Activated CD4-positive, alpha-beta T cell treated with anti-CD3 and anti-CD28 coated beads, Interleukin-2, Interleukin-6, amounts not matched to agents 100 ng/mL and 50 ng/mL, durations not matched to agents 16 hours and 8 hours (primary cell): ENCODE measurements around the gene SPANXN3.
"Not testable (repeated sequence)": the region's sequence is repeated elsewhere in the genome, so short reads cannot be mapped to it uniquely, and the experiment has no call there.

Source experiments
- DNase-seq: peaks from one replicate; pipeline ENCODE4 v3.0.0-alpha.2; 2020

SPANXN3 gene, protein sequence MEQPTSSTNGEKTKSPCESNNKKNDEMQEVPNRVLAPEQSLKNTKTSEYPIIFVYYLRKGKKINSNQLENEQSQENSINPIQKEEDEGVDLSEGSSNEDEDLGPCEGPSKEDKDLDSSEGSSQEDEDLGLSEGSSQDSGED

DNA sequence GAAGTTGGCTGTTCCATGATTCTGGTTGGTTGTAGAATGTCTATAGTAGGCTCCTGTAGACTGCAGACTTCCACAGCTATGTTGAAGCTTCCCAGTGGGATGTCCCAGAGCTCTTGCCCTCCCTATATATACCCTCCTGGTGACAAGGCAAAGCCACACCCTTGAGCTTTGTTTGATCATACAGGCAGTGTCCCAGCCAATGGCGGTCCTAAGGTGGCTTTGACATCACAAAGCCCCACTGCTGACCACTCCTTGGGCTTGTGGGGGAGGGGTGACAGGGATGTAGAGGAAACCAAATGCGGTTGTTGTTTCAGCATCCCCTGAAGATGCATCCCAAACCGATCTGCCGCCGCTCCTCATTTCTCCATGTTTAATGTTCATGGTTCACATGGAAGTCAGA lies at the start of gene SPANXN3:
Gene SPANXN3 (minus strand): TSS at position 101 of the 400 bp plus-strand sequence. CDS start 84 bp downstream, at position 17.
- not testable (repeated sequence) for DNase-seq

DNA sequence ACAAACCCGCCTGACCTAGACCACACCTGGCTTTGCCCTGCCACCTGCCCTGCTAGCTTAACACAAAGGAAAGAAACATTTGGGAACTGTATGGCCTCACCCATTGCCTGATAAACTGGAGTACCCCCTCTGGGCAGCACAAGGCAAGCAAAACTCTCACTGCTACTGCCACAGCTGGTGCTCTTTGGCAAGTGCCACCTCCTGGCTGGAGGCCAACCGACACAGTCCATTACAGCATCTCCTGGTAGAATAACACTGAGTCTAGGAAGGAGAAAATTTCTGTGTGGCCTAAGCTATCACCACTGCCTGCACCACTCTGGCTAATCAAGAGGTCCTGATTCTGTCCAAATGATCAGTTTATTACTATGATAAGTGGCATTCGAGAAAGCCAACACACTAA lies 18.9 kb upstream of the SPANXN3 start:
- DNase-seq, result no peak

DNA sequence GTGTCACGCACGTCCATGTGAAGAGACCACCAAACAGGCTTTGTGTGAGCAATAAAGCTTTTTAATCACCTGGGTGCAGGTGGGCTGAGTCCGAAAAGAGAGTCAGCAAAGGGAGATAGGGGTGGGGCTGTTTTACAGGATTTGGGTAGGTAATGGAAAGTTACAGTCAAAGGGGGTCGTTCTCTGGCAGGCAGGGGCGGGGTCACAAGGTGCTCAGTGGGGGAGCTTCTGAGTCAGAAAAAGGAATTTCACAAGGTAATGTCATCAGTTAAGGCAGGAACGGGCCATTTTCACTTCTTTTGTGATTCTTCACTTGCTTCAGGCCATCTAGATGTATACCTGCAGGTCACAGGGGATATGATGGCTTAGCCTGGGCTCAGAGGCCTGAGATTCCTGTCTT lies 15.1 kb downstream of the SPANXN3 start:
- not testable (repeated sequence) for DNase-seq

DNA sequence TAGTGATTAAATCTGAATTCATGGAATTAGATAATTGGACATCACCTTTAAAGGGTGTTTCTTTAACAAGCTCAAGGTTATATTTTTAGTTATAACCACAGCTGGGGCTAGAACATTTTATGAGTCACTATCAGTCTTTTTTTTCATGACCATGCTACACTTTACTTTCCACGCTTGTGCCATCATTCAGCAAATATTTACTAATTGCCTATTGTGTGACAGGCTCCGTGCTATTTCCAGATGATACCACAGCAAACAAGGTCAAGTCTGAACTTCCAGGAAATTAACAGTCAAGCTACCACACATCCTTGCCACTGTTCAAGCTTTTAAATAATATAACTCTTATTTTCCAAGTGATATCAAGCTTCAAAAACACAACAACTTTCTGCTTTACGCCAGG lies 16.5 kb downstream of the SPANXN3 start:
- no peak for DNase-seq

DNA sequence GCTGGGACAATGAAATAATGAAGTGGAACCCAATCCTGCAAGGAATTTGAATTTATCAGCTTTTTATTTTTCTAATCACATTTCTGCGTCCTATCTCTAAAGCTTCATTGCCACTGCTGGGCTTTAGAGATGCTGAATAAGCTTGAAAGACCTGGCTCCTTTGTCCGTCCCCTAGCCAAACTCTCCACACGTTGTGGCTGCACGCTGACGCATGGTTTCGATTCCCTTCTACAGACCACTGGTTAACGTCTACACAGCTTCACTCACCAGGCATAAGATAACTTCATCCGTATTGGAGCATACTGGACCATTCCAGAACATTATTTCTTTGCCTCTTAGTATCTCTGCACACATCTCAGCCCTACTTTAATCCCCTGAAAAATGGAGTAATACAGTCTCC lies 31.2 kb downstream of the SPANXN3 start:
- no peak for DNase-seq

DNA sequence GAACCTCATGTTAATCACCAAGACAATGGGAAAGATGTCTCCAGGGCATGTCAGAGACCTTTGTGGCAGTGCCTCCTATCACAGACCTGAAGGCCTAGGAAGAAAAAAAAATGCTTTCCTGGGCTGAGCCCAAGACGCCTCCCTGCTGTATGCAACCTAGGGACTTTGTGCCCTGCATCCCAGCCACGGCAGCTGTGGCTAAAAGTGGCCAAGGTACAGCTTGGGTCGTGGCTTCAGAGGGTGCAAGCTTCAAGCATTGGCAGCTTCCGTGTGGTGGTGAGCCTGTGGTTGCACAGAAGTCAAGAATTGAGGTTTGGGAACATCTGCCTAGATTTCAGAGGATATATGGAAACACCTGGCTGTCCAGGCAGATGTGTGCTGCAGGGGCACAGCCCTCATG lies 40.5 kb downstream of the SPANXN3 start:
- no peak for DNase-seq

DNA sequence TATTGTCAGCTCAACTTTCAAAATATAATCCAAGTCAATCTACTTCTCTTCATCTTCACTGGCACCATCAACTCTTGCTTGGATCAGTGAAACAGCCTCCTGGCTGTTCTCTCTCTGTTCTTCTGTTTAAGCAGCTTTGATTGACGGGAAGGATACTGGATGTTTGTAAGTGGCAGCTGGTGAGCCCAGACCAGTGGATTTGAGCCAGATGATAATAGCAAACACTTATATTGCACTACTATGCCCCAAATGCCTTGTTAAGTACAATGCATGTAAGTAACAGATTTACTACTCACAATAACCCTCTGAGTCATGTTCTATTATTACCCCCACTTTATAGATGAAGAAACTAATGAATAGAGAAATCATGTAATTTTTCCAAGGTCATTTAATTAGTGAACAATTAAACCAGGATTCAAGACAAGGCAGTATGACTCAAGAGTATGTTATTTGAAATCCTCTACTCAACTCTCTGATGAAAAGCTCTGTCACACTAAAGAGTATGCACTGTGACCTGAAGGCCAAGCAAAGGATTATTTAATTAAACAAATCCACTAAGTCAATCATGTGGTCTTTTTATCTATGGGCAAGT lies 44.8 kb downstream of the SPANXN3 start:
- no peak for DNase-seq

DNA sequence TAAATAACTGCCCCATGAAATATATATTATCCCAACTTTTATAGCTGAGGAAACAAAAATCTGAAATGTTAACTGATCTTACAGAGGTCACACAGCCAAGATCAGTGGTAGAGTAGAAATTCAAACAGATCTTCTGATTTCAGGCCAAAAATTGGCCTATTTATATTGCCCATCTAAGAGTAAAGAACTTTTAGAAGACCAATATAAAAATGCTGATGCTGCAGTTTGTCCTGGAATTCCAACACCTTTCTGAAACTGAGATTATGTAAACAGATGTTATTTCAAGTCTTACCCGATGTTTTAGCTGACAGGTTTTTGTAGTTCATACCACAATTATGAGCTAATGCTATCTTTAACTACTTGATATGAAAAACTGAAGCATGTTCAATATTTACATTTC lies 51.1 kb downstream of the SPANXN3 start:
- DNase-seq, result no peak

DNA sequence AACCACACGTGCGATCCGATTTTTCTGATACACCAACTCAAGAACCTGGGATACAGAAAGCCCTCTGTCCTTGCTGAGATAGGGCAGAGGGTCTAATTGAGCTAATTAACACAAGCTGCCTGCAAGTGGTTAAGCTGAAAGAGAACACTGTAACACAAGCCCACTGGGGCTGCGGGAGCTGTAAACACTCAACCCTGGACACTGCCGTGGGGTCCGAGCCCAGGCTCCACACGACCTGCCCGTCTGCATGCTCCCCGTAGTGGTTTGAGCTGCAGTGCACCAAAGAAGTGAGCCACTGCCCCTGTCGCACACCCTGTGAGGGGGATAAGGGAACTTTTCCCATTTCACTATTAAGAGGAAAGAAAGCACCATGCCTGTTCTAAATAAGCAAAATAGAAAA lies 54.6 kb downstream of the SPANXN3 start:
- no peak for DNase-seq

DNA sequence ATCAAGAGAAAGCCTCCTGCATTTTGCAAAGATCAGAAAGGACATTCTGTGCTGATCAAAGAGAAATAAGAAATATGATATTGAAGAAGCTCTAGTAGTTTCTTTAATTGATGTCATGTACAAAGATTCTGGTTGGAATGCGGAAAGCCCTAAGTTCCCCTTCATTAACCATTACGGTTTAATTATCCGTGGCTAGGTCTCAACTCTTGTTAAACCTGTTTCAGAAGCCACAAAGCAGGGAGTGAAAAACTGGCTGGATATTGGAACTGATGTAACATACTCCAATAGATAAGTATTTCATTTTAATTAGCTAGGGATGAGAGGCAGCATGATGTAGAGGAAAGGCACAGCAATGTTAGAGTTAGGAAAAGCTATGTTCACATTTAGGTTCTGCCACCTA lies 55.7 kb downstream of the SPANXN3 start:
- no peak for DNase-seq
